GM23338 (cell line): ENCODE measurements around the gene LRP11. TPM values are rescaled to one million over a fixed set of nuclear protein-coding genes. Genes with fewer than 3 reads are reported as not detected.

Experiments
- ATAC-seq: fragments of 200-7000 bp; cut with Tn5 transposase; 3 replicates; pipeline ENCODE4 v1.9.1; 2020
- DNase-seq: peaks from one replicate; pipeline ENCODE4 v3.0.0-alpha.2; 2015; ENCODE audit warnings: low spot score
- H2AFZ ChIP-seq: fragments of 200-600 bp; sonication (generic); 2 replicates; pipeline ENCODE4 v1.8.0; 2016; ENCODE audit warnings: antibody characterized with exemption, mild to moderate bottlenecking, moderate library complexity
- H3F3A ChIP-seq: fragments of 200-600 bp; sonication (generic); replicated peaks from 2 replicates; pipeline ENCODE4 v1.8.0; 2017; ENCODE audit warnings: antibody characterized with exemption, mixed run types, low read depth
- H3K27ac ChIP-seq: fragments of 200-600 bp; sonication (generic); 2 replicates; pipeline ENCODE4 v1.6.1; 2016; ENCODE audit warnings: low read depth
- H3K27me3 ChIP-seq: fragments of 200-600 bp; sonication (generic); 2 replicates; pipeline ENCODE4 v1.8.0; 2016; ENCODE audit warnings: mild to moderate bottlenecking, mixed run types, moderate library complexity; ENCODE audit not compliant: insufficient read depth
- H3K36me3 ChIP-seq: fragments of 200-600 bp; sonication (generic); 2 replicates; pipeline ENCODE4 v1.8.0; 2016; ENCODE audit warnings: mild to moderate bottlenecking; ENCODE audit not compliant: insufficient read depth
- H3K4me1 ChIP-seq: fragments of 200-600 bp; sonication (generic); 2 replicates; pipeline ENCODE4 v1.8.0; 2016; ENCODE audit warnings: mild to moderate bottlenecking, moderate library complexity; ENCODE audit not compliant: insufficient read depth
- H3K4me2 ChIP-seq: fragments of 200-600 bp; sonication (generic); 2 replicates; pipeline ENCODE4 v1.7.1; 2017; ENCODE audit warnings: mixed run types
- H3K4me3 ChIP-seq: fragments of 200-600 bp; sonication (generic); 2 replicates; pipeline ENCODE4 v1.6.1; 2016; ENCODE audit warnings: mixed run types
- H3K79me2 ChIP-seq: fragments of 200-600 bp; sonication (generic); replicated peaks from 2 replicates; pipeline ENCODE4 v1.8.0; 2017; ENCODE audit warnings: mild to moderate bottlenecking; ENCODE audit not compliant: insufficient read depth
- H3K9me2 ChIP-seq: fragments of 200-600 bp; sonication (generic); 2 replicates; pipeline ENCODE4 v1.8.0; 2017; ENCODE audit not compliant: insufficient read depth
- H4K20me1 ChIP-seq: fragments of 200-600 bp; sonication (generic); replicated peaks from 2 replicates; pipeline ENCODE4 v1.8.0; 2017; ENCODE audit warnings: mild to moderate bottlenecking; ENCODE audit not compliant: insufficient read depth
- H3K27ac Mint-ChIP-seq: 2 replicates; pipeline ENCODE4 v1.8.0; 2020; ENCODE audit warnings: inconsistent platforms, mild to moderate bottlenecking, moderate library complexity, mixed read lengths
- H3K27me3 Mint-ChIP-seq: 3 replicates; pipeline ENCODE4 v1.8.0; 2022; ENCODE audit warnings: low read depth, mild to moderate bottlenecking, moderate library complexity, mixed read lengths, inconsistent platforms; ENCODE audit not compliant: insufficient read depth, poor library complexity
- H3K36me3 Mint-ChIP-seq: 3 replicates; pipeline ENCODE4 v1.8.0; 2021; ENCODE audit warnings: low read depth, mild to moderate bottlenecking, inconsistent platforms, moderate library complexity, mixed read lengths
- H3K4me1 Mint-ChIP-seq: 3 replicates; pipeline ENCODE4 v1.8.0; 2020; ENCODE audit warnings: mild to moderate bottlenecking, inconsistent platforms, mixed read lengths
- H3K4me3 Mint-ChIP-seq: 3 replicates; pipeline ENCODE4 v1.8.0; 2021; ENCODE audit warnings: moderate library complexity, mild to moderate bottlenecking, inconsistent platforms, mixed read lengths
- H3K9me3 Mint-ChIP-seq: 3 replicates; pipeline ENCODE4 v1.8.0; 2020; ENCODE audit warnings: moderate library complexity, mild to moderate bottlenecking, inconsistent platforms, mixed read lengths
- CREB1 ChIP-seq: fragments of 250-450 bp; sonication (Bioruptor Pico); IDR thresholded peaks from 2 replicates; pipeline ENCODE4 v1.5.0; 2020; ENCODE audit warnings: low read depth, mild to moderate bottlenecking, moderate library complexity
- EZH2 ChIP-seq: fragments of 200-600 bp; sonication (generic); IDR thresholded peaks from one replicate; pipeline ENCODE4 v1.8.0; 2017; ENCODE audit warnings: antibody characterized with exemption, mild to moderate bottlenecking, low read depth; ENCODE audit not compliant: unreplicated experiment
- EZH2phosphoT487 ChIP-seq: fragments of 200-600 bp; sonication (generic); IDR thresholded peaks from one replicate; pipeline ENCODE4 v1.8.1; 2018; ENCODE audit warnings: antibody characterized with exemption; ENCODE audit not compliant: unreplicated experiment
- JUNB ChIP-seq: IDR thresholded peaks from one replicate; pipeline ENCODE4 v1.6.1; 2016; ENCODE audit warnings: antibody characterized with exemption; ENCODE audit not compliant: unreplicated experiment
- NANOG ChIP-seq: IDR thresholded peaks from 2 replicates; pipeline ENCODE4 v1.6.1; 2016; ENCODE audit warnings: antibody characterized with exemption, borderline replicate concordance
- POLR2AphosphoS5 ChIP-seq: IDR thresholded peaks from 2 replicates; pipeline ENCODE4 v1.6.1; 2016; ENCODE audit warnings: antibody characterized with exemption, low read depth
- STAT1 ChIP-seq: IDR thresholded peaks from one replicate; pipeline ENCODE4 v1.6.1; 2016; ENCODE audit warnings: antibody characterized with exemption; ENCODE audit not compliant: unreplicated experiment
- ZNF114 ChIP-seq: fragments of 250-450 bp; sonication (Bioruptor Pico); IDR thresholded peaks from 2 replicates; pipeline ENCODE4 v1.5.0; 2020; ENCODE audit warnings: mild to moderate bottlenecking, moderate library complexity
- ZNF331 ChIP-seq: fragments of 250-450 bp; sonication (Bioruptor Pico); IDR thresholded peaks from 2 replicates; pipeline ENCODE4 v1.5.0; 2020; ENCODE audit warnings: low read depth, mild to moderate bottlenecking, moderate library complexity
- polyA plus RNA-seq: library from polyadenylated mRNA; unstranded; fragments of >200 nt; fragmentation: Nextera tagmentation; extraction: Ambion mirVana; gene quantifications from 2 replicates; pipeline ENCODE4 v1.2.1, GENCODE V29; 2016
- total RNA-seq: library from RNA; depleted of rRNA; stranded (reverse); fragments of >200 nt; shearing (Covaris generic); gene quantifications from 2 replicates; pipeline ENCODE4 v1.2.3, GENCODE V29; 2014
- TF ChIP-seq, protein P1 (sequence below), 2 experiments: fragments of 200-600 bp in 1 of 2; sonication (generic) in 1 of 2; conservative IDR thresholded peaks; 2 replicates each; pipeline versions ENCODE4 v1.5.1 to v1.6.1; 2016 to 2017; ENCODE audit warnings: antibody characterized with exemption in 2 of 2, low read depth in 2 of 2, mild to moderate bottlenecking in 2 of 2, moderate library complexity in 1 of 2
- TF ChIP-seq, protein P2 (sequence below): IDR thresholded peaks from one replicate; pipeline ENCODE4 v1.6.1; 2018; ENCODE audit warnings: antibody characterized with exemption; ENCODE audit not compliant: unreplicated experiment
- TF ChIP-seq, protein P3 (sequence below): fragments of 250-450 bp; sonication (Bioruptor Pico); IDR thresholded peaks from 2 replicates; pipeline ENCODE4 v1.5.0; 2020; ENCODE audit warnings: mild to moderate bottlenecking, moderate library complexity
- TF ChIP-seq, protein P4 (sequence below): IDR thresholded peaks from 2 replicates; pipeline ENCODE4 v1.6.1; 2016; ENCODE audit warnings: antibody characterized with exemption

LRP11 gene
- total and polyA plus RNA-seq, 2 experiments from 2014 or later, result 10.8 to 37.1 TPM

DNA sequence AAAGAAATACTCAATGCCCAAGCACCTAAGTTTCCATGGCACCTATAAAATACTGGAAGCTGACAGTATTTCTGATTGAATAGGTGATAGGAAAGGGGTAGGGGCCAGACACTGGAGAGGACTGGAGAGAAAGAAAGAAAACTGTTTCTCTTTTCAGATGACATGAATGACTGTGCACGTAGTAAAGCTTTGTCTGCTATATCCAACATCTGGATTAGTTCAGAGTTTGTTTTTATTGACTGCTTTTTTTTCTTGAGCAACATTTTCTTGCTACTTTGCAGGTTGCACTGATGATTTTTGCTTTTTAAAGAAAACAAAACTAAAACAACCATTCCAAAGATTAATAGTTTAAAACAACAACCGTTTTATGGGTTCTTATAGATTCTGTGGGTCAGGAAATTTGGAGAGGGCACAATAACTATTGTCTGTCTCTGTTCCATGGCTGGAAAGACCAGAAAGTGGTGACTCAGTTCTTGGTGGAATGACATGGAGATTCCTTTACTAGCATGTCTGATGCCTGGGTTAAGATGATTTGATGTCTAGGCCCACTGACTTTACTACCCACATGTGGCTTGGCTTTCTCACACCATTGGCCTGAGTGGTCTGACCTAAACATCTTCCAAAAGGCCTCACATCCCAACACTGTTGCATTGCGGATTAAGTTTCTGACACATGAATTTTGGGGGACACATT lies 12.2 kb upstream of the LRP11 start:
- no peak overlapping the region for H3K4me3 ChIP-seq
- Mint-ChIP-seq H3K4me1 (no peaks in the 10 kb centered on the region), H3K9me3 (peaks cover 6% of the 10 kb centered on the region; the same call in 1 of the 3 replicates), H3K36me3 (no peaks in the 10 kb centered on the region), H3K4me3 (no peak overlapping the region), H3K27me3 (peaks cover 4% of the 10 kb centered on the region), H3K27ac (no peak overlapping the region)
- H3K27ac ChIP-seq, result no peak overlapping the region
- H3K9me2 ChIP-seq, result no peaks in the 10 kb centered on the region; the same call in none of the 2 replicates
- TF ChIP-seq, protein P1, sequence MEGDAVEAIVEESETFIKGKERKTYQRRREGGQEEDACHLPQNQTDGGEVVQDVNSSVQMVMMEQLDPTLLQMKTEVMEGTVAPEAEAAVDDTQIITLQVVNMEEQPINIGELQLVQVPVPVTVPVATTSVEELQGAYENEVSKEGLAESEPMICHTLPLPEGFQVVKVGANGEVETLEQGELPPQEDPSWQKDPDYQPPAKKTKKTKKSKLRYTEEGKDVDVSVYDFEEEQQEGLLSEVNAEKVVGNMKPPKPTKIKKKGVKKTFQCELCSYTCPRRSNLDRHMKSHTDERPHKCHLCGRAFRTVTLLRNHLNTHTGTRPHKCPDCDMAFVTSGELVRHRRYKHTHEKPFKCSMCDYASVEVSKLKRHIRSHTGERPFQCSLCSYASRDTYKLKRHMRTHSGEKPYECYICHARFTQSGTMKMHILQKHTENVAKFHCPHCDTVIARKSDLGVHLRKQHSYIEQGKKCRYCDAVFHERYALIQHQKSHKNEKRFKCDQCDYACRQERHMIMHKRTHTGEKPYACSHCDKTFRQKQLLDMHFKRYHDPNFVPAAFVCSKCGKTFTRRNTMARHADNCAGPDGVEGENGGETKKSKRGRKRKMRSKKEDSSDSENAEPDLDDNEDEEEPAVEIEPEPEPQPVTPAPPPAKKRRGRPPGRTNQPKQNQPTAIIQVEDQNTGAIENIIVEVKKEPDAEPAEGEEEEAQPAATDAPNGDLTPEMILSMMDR (conservative IDR thresholded peaks at IDR 0.05; ENCODE audit: low read depth in 2 of 2), result no peak
- TF ChIP-seq, protein P2, sequence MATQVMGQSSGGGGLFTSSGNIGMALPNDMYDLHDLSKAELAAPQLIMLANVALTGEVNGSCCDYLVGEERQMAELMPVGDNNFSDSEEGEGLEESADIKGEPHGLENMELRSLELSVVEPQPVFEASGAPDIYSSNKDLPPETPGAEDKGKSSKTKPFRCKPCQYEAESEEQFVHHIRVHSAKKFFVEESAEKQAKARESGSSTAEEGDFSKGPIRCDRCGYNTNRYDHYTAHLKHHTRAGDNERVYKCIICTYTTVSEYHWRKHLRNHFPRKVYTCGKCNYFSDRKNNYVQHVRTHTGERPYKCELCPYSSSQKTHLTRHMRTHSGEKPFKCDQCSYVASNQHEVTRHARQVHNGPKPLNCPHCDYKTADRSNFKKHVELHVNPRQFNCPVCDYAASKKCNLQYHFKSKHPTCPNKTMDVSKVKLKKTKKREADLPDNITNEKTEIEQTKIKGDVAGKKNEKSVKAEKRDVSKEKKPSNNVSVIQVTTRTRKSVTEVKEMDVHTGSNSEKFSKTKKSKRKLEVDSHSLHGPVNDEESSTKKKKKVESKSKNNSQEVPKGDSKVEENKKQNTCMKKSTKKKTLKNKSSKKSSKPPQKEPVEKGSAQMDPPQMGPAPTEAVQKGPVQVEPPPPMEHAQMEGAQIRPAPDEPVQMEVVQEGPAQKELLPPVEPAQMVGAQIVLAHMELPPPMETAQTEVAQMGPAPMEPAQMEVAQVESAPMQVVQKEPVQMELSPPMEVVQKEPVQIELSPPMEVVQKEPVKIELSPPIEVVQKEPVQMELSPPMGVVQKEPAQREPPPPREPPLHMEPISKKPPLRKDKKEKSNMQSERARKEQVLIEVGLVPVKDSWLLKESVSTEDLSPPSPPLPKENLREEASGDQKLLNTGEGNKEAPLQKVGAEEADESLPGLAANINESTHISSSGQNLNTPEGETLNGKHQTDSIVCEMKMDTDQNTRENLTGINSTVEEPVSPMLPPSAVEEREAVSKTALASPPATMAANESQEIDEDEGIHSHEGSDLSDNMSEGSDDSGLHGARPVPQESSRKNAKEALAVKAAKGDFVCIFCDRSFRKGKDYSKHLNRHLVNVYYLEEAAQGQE, result no peak
- TF ChIP-seq POLR2AphosphoS5, result no peak
- TF ChIP-seq, protein P3, sequence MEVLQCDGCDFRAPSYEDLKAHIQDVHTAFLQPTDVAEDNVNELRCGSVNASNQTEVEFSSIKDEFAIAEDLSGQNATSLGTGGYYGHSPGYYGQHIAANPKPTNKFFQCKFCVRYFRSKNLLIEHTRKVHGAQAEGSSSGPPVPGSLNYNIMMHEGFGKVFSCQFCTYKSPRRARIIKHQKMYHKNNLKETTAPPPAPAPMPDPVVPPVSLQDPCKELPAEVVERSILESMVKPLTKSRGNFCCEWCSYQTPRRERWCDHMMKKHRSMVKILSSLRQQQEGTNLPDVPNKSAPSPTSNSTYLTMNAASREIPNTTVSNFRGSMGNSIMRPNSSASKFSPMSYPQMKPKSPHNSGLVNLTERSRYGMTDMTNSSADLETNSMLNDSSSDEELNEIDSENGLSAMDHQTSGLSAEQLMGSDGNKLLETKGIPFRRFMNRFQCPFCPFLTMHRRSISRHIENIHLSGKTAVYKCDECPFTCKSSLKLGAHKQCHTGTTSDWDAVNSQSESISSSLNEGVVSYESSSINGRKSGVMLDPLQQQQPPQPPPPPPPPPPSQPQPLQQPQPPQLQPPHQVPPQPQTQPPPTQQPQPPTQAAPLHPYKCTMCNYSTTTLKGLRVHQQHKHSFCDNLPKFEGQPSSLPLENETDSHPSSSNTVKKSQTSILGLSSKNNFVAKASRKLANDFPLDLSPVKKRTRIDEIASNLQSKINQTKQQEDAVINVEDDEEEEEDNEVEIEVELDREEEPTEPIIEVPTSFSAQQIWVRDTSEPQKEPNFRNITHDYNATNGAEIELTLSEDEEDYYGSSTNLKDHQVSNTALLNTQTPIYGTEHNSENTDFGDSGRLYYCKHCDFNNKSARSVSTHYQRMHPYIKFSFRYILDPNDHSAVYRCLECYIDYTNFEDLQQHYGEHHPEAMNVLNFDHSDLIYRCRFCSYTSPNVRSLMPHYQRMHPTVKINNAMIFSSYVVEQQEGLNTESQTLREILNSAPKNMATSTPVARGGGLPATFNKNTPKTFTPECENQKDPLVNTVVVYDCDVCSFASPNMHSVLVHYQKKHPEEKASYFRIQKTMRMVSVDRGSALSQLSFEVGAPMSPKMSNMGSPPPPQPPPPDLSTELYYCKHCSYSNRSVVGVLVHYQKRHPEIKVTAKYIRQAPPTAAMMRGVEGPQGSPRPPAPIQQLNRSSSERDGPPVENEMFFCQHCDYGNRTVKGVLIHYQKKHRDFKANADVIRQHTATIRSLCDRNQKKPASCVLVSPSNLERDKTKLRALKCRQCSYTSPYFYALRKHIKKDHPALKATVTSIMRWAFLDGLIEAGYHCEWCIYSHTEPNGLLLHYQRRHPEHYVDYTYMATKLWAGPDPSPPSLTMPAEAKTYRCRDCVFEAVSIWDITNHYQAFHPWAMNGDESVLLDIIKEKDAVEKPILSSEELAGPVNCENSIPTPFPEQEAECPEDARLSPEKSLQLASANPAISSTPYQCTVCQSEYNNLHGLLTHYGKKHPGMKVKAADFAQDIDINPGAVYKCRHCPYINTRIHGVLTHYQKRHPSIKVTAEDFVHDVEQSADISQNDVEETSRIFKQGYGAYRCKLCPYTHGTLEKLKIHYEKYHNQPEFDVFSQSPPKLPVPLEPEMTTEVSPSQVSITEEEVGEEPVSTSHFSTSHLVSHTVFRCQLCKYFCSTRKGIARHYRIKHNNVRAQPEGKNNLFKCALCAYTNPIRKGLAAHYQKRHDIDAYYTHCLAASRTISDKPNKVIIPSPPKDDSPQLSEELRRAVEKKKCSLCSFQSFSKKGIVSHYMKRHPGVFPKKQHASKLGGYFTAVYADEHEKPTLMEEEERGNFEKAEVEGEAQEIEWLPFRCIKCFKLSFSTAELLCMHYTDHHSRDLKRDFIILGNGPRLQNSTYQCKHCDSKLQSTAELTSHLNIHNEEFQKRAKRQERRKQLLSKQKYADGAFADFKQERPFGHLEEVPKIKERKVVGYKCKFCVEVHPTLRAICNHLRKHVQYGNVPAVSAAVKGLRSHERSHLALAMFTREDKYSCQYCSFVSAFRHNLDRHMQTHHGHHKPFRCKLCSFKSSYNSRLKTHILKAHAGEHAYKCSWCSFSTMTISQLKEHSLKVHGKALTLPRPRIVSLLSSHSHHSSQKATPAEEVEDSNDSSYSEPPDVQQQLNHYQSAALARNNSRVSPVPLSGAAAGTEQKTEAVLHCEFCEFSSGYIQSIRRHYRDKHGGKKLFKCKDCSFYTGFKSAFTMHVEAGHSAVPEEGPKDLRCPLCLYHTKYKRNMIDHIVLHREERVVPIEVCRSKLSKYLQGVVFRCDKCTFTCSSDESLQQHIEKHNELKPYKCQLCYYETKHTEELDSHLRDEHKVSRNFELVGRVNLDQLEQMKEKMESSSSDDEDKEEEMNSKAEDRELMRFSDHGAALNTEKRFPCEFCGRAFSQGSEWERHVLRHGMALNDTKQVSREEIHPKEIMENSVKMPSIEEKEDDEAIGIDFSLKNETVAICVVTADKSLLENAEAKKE (CRISPR knock-in tag), result no peak
- TF ChIP-seq, protein P4, sequence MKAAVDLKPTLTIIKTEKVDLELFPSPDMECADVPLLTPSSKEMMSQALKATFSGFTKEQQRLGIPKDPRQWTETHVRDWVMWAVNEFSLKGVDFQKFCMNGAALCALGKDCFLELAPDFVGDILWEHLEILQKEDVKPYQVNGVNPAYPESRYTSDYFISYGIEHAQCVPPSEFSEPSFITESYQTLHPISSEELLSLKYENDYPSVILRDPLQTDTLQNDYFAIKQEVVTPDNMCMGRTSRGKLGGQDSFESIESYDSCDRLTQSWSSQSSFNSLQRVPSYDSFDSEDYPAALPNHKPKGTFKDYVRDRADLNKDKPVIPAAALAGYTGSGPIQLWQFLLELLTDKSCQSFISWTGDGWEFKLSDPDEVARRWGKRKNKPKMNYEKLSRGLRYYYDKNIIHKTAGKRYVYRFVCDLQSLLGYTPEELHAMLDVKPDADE, result no peak
- TF ChIP-seq CREB1, result no peak
- no peak for TF ChIP-seq ZNF331 (CRISPR knock-in tag)
- no peak for TF ChIP-seq ZNF114 (CRISPR knock-in tag)
- TF ChIP-seq EZH2, result no peak
- no peak for TF ChIP-seq STAT1
- no peak for TF ChIP-seq JUNB
- no peak for TF ChIP-seq EZH2phosphoT487
- TF ChIP-seq NANOG, result no peak
- ATAC-seq, result no peak
- no peaks in the 10 kb centered on the region for H3F3A ChIP-seq
- no peak for DNase-seq
- no peaks in the 10 kb centered on the region for H4K20me1 ChIP-seq
- no peaks in the 10 kb centered on the region for H3K36me3 ChIP-seq
- H3K79me2 ChIP-seq, result no peaks in the 10 kb centered on the region
- H3K4me2 ChIP-seq, result no peak overlapping the region
- H3K27me3 ChIP-seq, result no peaks in the 10 kb centered on the region
- no peaks in the 10 kb centered on the region for H3K4me1 ChIP-seq
- no peak overlapping the region for H2AFZ ChIP-seq
